GM12878 (cell line): Measurements from ENCODE around the gene DCLRE1B. TPM values are rescaled to one million over a fixed set of nuclear protein-coding genes. Genes with fewer than 3 reads are reported as not detected.

Source experiments
- BACH1 ChIP-seq: fragments of 450-650 bp; IDR thresholded peaks from 2 replicates; pipeline ENCODE4 v1.6.1; 2017; ENCODE audit warnings: mild to moderate bottlenecking, borderline replicate concordance
- GABPA ChIP-seq: IDR thresholded peaks from 2 replicates; pipeline ENCODE4 v1.6.1; 2014; ENCODE audit warnings: antibody characterized with exemption, low read depth, mild to moderate bottlenecking, inconsistent platforms
- KLF5 ChIP-seq: fragments of 450-650 bp; IDR thresholded peaks from 2 replicates; pipeline ENCODE4 v1.6.1; 2014; ENCODE audit warnings: mild to moderate bottlenecking; ENCODE audit not compliant: partially characterized antibody
- polyA plus RNA-seq, 11 experiments: library from polyadenylated mRNA; depleted of rRNA in 4 of 11; unstranded in 6 of 11; stranded (reverse) in 5 of 11; fragments of >200 nt; fragmentation: Nextera tagmentation in 4 of 11; fragmentation: Illumina TruSeq in 1 of 11; extraction: Ambion mirVana in 4 of 11; extraction: Trizol in 1 of 11; gene quantifications; 1 replicate in 1 of 11; 2 replicates in 10 of 11; pipeline versions ENCODE4 v1.2.1 to v1.2.3, GENCODE V29; 2011 to 2016; ENCODE audit warnings: inconsistent platforms in 2 of 11, missing spikeins in 2 of 11, low read depth in 1 of 11
- total RNA-seq, 4 experiments: library from RNA; depleted of rRNA in 3 of 4; stranded (reverse); fragments of >200 nt in 3 of 4; fragmentation: Illumina TruSeq in 1 of 4; extraction: Trizol in 1 of 4; gene quantifications; 2 replicates each; pipeline versions ENCODE4 v1.2.1 to v1.2.3, GENCODE V29; 2013 to 2021
- TF ChIP-seq, protein P1 (sequence below): fragments of 450-650 bp; conservative IDR thresholded peaks from 2 replicates; pipeline ENCODE4 v1.6.1; 2017; ENCODE audit warnings: mild to moderate bottlenecking, moderate library complexity
- TF ChIP-seq, protein P2 (sequence below): fragments of 450-650 bp; IDR thresholded peaks from 2 replicates; pipeline ENCODE4 v1.6.1; 2016; ENCODE audit warnings: mild to moderate bottlenecking
- TF ChIP-seq, protein P3 (sequence below): IDR thresholded peaks from 2 replicates; pipeline ENCODE4 v1.6.1; 2012; ENCODE audit warnings: low read depth, low read length, improper control_type of control experiment
- TF ChIP-seq, protein P4 (sequence below): IDR thresholded peaks from 2 replicates; pipeline ENCODE4 v1.6.1; 2011; ENCODE audit warnings: low read depth, mild to moderate bottlenecking, low read length, moderate library complexity, borderline replicate concordance; ENCODE audit errors: extremely low read depth

The DCLRE1B gene
- total and polyA plus RNA-seq, 10 of the 15 experiments (the other 5 are each of a cell fraction or from before 2014, with no cell fraction given), result 5.4 to 18.3 (median 13.4) TPM

- TF ChIP-seq, protein P1, sequence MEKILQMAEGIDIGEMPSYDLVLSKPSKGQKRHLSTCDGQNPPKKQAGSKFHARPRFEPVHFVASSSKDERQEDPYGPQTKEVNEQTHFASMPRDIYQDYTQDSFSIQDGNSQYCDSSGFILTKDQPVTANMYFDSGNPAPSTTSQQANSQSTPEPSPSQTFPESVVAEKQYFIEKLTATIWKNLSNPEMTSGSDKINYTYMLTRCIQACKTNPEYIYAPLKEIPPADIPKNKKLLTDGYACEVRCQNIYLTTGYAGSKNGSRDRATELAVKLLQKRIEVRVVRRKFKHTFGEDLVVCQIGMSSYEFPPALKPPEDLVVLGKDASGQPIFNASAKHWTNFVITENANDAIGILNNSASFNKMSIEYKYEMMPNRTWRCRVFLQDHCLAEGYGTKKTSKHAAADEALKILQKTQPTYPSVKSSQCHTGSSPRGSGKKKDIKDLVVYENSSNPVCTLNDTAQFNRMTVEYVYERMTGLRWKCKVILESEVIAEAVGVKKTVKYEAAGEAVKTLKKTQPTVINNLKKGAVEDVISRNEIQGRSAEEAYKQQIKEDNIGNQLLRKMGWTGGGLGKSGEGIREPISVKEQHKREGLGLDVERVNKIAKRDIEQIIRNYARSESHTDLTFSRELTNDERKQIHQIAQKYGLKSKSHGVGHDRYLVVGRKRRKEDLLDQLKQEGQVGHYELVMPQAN, result peak; percentile 94
- TF ChIP-seq KLF5 (peak; percentile 81), GABPA (peak; percentile 78), BACH1 (no peak; the same call in 1 of the 2 replicates)
- TF ChIP-seq, protein P2, sequence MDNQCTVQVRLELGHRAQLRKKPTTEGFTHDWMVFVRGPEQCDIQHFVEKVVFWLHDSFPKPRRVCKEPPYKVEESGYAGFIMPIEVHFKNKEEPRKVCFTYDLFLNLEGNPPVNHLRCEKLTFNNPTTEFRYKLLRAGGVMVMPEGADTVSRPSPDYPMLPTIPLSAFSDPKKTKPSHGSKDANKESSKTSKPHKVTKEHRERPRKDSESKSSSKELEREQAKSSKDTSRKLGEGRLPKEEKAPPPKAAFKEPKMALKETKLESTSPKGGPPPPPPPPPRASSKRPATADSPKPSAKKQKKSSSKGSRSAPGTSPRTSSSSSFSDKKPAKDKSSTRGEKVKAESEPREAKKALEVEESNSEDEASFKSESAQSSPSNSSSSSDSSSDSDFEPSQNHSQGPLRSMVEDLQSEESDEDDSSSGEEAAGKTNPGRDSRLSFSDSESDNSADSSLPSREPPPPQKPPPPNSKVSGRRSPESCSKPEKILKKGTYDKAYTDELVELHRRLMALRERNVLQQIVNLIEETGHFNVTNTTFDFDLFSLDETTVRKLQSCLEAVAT, result peak; percentile 100
- TF ChIP-seq, protein P3, sequence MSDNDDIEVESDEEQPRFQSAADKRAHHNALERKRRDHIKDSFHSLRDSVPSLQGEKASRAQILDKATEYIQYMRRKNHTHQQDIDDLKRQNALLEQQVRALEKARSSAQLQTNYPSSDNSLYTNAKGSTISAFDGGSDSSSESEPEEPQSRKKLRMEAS, result no peak
- TF ChIP-seq, protein P4, sequence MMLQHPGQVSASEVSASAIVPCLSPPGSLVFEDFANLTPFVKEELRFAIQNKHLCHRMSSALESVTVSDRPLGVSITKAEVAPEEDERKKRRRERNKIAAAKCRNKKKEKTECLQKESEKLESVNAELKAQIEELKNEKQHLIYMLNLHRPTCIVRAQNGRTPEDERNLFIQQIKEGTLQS, result no peak
Measured at GRCh38 chr1:113928941-113929749, 24.0 kb downstream of the DCLRE1B start, which contains the start of gene HIPK1 (continued).
